Left ventricle myocardium inferior (tissue), 1 donor: Measurements from ENCODE around the gene HES3. TPM values are rescaled to one million over a fixed set of nuclear protein-coding genes. Genes with fewer than 3 reads are reported as not detected.
A peak's percentile ranks its signal among the peaks of the same experiment; 100 is the strongest.

Experiments
- DNase-seq: peaks from one replicate; pipeline ENCODE4 v3.0.0-alpha.2; 2020
- H3K27ac ChIP-seq: fragments of 200-600 bp; replicated peaks from 2 replicates; pipeline ENCODE4 v1.8.0; 2021
- H3K27me3 ChIP-seq: fragments of 200-600 bp; 2 replicates; pipeline ENCODE4 v1.8.0; 2021; ENCODE audit warnings: low read depth
- H3K36me3 ChIP-seq: fragments of 200-600 bp; 2 replicates; pipeline ENCODE4 v1.8.0; 2021
- H3K4me1 ChIP-seq: fragments of 200-600 bp; 2 replicates; pipeline ENCODE4 v1.8.0; 2021
- H3K4me3 ChIP-seq: fragments of 200-600 bp; 2 replicates; pipeline ENCODE4 v1.8.0; 2021; ENCODE audit warnings: mild to moderate bottlenecking, moderate library complexity
- H3K9me3 ChIP-seq: fragments of 200-600 bp; replicated peaks from 2 replicates; pipeline ENCODE4 v1.8.0; 2021
- intact Hi-C: fragments of 100-400 bp; cut with micrococcal nuclease; formaldehyde crosslinking; loops from one replicate; pipeline ENCODE4 v1.11.0; 2022
- total RNA-seq: library from RNA; stranded (reverse); fragmentation: NEBNext Ultra II Directional; extraction: Animal tissue kit (Norgen Biotek cat#: 25700); gene quantifications from one replicate; pipeline ENCODE4 v1.2.1, GENCODE V29; 2021
- TF ChIP-seq, protein P1 (sequence below): fragments of 200-600 bp; IDR thresholded peaks from 2 replicates; pipeline ENCODE4 v1.8.0; 2021; ENCODE audit warnings: antibody characterized with exemption, mild to moderate bottlenecking, borderline replicate concordance
- donor health status: DM: no; HTN: yes; CAD: no; lungs with severe emphysema.

The HES3 gene
- total RNA-seq, 1 donor from 2014 or later, result not detected

DNA sequence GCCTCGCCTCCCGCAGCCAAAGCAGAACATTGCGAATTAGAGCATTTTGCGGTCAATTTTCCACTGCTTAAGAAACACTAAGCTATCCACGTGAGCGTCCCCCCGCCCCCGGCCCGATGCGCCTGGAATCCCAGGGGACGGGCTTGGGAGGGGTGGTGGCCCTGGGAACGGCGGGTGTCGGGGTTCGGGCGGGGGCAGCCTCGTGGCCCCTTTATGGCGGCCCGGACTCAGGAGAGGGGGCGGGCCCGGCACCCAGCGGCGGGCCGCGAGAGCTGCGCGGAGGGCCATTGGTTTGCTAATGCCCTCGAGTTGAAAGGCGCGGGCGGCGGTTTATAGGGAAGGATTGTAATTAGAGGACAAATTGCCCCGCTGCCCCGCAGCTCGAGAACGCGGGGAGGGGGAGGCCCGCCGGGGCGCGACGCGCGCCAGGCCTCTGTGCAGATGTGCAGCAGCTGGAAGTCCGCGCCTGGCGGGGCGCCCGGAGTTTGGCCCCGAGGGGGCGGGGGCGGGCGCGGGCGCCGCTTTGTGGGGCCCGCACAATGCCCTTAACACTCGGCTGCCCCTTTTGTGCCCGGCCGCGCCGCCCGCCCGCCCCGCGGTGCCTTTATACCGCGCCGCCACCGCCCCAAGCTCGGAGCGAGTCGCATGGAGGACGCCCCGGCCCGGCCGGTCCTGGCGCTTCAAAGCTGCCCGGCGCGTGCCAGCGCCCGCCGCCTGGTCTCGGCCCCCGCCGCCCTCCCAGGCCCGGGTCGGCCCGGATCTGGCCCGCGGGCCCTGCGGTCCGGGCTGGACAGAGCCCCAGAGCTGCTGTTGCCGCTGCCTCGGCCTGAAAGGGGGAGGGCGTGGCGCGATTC is 1.9 kb upstream of the HES3 start:
- H3K4me3 ChIP-seq, result peak overlapping the region; percentile 50
- H3K9me3 ChIP-seq, result no peaks in the 10 kb centered on the region
- DNase-seq, result no peak
- intact Hi-C loops, result no loop called here
- TF ChIP-seq, protein P1, sequence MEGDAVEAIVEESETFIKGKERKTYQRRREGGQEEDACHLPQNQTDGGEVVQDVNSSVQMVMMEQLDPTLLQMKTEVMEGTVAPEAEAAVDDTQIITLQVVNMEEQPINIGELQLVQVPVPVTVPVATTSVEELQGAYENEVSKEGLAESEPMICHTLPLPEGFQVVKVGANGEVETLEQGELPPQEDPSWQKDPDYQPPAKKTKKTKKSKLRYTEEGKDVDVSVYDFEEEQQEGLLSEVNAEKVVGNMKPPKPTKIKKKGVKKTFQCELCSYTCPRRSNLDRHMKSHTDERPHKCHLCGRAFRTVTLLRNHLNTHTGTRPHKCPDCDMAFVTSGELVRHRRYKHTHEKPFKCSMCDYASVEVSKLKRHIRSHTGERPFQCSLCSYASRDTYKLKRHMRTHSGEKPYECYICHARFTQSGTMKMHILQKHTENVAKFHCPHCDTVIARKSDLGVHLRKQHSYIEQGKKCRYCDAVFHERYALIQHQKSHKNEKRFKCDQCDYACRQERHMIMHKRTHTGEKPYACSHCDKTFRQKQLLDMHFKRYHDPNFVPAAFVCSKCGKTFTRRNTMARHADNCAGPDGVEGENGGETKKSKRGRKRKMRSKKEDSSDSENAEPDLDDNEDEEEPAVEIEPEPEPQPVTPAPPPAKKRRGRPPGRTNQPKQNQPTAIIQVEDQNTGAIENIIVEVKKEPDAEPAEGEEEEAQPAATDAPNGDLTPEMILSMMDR, result no peak
- no peak overlapping the region for H3K27ac ChIP-seq
- peaks cover 84% of the 10 kb centered on the region for H3K27me3 ChIP-seq
- no peaks in the 10 kb centered on the region for H3K36me3 ChIP-seq
- peaks cover 31% of the 10 kb centered on the region for H3K4me1 ChIP-seq

DNA sequence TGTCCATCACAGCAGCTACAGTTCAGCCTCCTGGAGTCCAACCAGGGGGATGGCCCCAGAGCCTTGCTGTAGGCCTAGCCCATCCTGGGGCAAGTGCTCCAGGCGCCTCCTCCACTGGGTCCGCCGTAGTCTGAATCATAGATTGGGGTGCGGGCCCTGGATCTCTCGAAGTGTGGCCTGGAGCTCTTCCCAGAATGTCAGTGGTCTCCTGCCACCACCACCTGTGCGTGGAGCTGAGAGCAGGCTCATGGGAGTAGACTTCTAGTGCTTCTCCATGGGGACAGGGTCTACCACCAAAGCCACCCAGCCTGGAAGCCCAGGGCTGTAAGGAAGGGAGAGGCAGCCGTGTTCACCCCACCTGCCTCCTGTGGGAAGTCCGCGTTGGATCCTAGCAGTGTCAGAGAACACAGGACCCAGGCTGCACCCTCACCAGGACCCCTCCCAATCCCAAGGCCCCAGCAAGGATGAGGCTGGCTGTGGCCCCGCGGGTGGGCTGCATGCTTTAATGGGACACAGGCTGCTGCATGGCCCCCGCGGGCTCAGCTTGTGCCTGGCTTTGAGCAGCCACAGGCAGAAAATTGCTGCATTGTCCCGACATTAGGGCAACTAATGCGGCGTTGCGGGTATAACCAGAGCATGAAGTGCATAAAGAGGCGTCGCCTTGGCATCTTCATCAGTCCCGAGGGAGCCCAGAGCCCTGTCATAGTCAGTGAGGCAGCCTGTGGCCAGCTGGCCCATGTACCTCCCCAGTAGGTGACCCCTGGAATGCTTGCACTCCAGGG is 735 bp upstream of the HES3 start:
- no peak overlapping the region for H3K27ac ChIP-seq
- peaks cover 31% of the 10 kb centered on the region for H3K4me1 ChIP-seq
- H3K4me3 ChIP-seq, result no peak overlapping the region
- intact Hi-C loops, result no loop called here
- TF ChIP-seq, protein P1, result no peak
- no peaks in the 10 kb centered on the region for H3K9me3 ChIP-seq
- DNase-seq, result no peak
- H3K36me3 ChIP-seq, result no peaks in the 10 kb centered on the region
- peaks cover 95% of the 10 kb centered on the region for H3K27me3 ChIP-seq

GRCh38 chr1:6244401-6245049 is 546 bp downstream of the HES3 start:
- TF ChIP-seq, protein P1, result no peak
- peaks cover 38% of the 10 kb centered on the region for H3K4me1 ChIP-seq
- no peaks in the 10 kb centered on the region for H3K9me3 ChIP-seq
- no peak overlapping the region for H3K27ac ChIP-seq
- no peak for DNase-seq
- intact Hi-C loops, result no loop called here
- H3K4me3 ChIP-seq, result no peak overlapping the region
- no peaks in the 10 kb centered on the region for H3K36me3 ChIP-seq
- H3K27me3 ChIP-seq, result peaks cover 97% of the 10 kb centered on the region

DNA sequence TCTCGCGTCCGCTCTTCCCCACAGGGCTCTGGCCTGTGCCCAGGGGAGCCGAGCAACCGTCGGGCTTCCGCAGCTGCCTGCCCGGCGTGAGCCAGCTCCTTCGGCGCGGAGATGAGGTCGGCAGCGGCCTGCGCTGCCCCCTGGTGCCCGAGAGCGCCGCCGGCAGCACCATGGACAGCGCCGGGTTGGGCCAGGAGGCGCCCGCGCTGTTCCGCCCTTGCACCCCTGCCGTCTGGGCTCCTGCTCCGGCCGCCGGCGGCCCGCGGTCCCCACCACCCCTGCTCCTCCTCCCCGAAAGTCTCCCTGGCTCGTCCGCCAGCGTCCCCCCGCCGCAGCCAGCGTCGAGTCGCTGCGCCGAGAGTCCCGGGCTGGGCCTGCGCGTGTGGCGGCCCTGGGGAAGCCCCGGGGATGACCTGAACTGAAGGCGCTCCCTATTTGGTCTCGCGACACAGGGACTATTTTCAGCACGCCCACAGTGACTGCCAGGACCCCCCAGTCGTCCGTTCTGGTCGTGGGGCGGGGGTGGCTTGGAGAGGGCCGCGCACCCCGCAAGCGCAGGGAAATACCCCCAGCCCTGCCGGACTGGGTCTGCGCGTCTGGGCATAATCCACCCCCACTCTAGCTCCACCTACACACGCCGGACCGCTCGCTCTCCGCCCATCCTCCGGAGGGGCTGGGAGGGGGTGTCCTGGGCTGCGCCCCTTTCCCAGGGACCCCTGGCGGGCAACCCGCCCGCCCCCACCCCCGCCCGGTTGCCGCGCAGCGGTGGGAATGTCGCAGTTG is 1.3 kb downstream of the HES3 start:
- Histone ChIP-seq H3K36me3 (no peaks in the 10 kb centered on the region), H3K4me3 (no peak overlapping the region), H3K27me3 (peaks cover 96% of the 10 kb centered on the region), H3K27ac (no peak overlapping the region), H3K4me1 (peaks cover 38% of the 10 kb centered on the region), H3K9me3 (no peaks in the 10 kb centered on the region)
- intact Hi-C loops, result no loop called here
- DNase-seq, result peak; percentile 78
- TF ChIP-seq, protein P1, result peak; percentile 84
